ENCODE data around the gene SIT1.

Gene SIT1

DNA sequence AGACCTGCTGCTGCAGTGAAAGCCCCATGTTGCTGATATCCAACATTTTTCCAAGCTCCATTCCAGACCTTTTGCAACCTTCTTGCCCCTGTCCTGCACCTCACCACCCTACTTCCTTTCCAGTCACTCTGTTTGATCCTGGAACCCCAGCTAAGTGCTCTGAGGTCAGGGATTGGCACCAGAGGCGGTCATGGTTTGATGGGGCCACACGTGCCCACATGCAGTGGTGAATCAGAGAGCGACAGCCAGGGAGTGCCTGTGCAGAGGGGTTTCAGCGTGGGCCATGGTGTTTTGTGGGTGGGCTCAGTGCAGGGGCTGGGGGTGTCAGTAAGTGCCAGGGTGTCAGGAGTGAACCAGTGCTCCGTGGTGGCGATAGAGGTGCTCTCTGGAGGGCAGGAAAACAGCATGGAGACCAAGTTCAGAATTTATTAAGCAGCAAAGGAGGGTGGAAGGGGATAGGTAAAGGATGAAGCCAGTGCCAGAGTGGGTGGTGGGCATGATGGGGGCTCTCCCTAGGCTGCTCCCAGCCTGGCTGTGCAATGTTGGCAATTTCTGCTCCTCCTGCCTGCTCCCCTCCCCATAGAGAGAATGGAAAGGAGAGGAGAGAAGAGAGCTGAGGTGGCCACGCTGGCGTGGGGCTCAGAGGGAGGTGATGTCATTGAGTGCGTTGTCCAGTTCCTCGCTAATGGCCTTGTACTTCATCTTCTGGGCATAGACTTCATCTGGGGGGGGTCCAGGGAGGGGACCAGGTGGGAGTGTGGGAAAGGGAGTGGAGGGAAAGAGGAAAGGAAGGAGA is 32.0 kb upstream of the SIT1 start:
- no peak for DNase-seq (ENCODE audit: low read depth in 2 of 2, low spot score in 1 of 2)

DNA sequence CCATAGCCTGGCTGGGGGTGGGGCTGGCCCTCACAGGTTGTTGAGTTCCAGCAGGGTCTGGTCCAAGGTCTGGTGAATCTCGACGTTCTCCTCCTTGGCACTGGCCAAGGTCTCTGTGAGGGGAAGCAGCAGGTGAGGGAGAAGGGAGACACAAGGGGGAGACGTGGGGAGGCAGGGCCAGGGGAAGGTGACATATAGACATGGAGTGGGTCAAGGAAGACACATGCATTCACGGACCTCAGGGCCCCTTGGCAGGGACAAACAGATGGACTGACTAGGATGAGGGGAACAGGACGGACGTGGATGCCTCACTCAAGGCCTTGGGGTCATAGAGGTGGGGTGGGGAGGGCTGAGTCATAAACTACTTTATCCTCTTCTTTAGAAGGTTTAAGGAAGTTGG is 31.3 kb upstream of the SIT1 start:
- no peak for DNase-seq (ENCODE audit: low read depth in 2 of 2, low spot score in 1 of 2)

DNA sequence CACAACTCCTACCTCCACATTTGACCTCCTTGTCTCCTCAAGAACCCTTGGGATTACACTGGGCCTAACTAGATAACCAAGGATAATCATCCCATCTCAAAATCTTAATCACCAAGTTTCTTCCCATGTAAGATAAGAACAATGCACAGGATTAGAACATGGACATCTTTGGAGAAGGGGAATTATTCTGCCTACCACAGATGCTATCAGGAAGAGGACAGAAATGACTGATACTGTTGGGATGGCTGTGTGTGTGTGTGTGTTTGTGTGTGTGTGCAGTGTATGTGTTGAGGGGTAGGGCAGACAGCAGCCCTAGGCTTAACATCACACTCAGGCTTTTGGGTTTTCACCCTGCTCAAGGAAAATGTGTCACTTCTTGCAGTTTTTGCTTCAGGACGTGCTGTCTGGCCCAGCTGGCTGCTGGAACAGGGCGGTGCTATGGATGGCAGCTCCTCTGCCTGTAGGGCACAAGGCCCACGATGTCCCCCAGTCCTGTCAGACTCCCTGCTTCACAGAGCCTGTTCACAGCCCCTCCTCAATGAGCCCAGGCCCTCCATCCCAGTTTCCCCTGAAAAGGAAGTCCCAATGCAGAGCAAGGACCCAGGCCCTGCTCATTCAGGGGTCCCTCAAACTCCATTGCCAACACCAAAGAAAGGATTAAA is 30.7 kb upstream of the SIT1 start:
- DNase-seq (ENCODE audit: low read depth in 2 of 2, low spot score in 1 of 2), result no peak

DNA sequence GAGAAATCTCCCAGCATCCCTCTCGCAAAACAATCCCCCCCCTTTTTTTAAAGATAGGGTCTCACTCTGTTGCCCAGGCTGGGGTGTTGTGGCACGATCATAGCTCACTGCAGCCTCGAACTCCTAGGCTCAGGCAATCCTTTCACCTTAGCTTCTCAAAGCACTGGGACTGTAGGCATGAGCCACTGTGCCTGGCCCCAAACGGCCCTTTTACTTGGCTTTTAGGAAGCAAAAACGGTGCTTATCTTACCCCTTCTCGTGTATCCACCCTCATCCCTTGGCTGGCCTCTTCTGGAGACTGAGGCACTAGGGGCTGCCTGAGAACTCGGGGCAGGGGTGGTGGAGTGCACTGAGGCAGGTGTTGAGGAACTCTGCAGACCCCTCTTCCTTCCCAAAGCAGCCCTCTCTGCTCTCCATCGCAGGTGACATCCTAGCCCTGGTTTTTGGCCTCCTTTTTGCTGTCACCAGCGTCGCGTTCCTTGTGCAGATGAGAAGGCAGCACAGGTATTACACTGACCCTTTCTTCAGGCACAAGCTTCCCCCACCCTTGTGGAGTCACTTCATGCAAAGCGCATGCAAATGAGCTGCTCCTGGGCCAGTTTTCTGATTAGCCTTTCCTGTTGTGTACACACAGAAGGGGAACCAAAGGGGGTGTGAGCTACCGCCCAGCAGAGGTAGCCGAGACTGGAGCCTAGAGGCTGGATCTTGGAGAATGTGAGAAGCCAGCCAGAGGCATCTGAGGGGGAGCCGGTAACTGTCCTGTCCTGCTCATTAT is 29.8 kb upstream of the SIT1 start:
- no peak for DNase-seq (ENCODE audit: low read depth in 2 of 2, low spot score in 1 of 2)

DNA sequence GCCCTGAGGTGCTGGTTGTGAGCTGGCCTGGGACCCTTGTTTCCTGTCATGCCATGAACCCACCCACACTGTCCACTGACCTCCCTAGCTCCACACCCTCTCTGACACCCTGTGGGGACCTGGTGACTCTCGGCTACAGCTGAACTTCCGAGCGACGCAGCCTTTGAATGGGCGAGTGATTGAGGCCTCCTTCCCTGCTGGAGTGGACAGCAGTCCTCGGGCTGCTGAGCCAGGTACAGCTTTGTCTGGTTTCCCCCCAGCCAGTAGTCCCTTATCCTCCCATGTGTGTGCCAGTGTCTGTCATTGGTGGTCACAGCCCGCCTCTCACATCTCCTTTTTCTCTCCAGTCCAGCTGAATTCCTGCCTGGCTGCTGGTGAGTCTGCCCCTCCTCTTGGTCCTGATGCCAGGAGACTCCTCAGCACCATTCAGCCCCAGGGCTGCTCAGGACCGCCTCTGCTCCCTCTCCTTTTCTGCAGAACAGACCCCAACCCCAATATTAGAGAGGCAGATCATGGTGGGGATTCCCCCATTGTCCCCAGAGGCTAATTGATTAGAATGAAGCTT is 29.1 kb upstream of the SIT1 start:
- no peak for DNase-seq (ENCODE audit: low read depth in 2 of 2, low spot score in 1 of 2)

DNA sequence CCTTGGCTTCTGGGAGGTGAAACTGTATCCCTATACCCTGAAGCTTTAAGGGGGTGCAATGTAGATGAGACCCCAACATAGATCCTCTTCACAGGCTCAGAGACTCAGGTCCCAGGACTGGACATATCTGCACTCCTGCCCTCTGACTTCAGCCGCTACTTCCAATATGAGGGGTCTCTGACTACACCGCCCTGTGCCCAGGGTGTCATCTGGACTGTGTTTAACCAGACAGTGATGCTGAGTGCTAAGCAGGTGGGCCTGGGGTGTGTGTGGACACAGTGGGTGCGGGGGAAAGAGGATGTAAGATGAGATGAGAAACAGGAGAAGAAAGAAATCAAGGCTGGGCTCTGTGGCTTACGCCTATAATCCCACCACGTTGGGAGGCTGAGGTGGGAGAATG is 28.4 kb upstream of the SIT1 start:
- DNase-seq (ENCODE audit: low read depth in 2 of 2, low spot score in 1 of 2), result no peak

DNA sequence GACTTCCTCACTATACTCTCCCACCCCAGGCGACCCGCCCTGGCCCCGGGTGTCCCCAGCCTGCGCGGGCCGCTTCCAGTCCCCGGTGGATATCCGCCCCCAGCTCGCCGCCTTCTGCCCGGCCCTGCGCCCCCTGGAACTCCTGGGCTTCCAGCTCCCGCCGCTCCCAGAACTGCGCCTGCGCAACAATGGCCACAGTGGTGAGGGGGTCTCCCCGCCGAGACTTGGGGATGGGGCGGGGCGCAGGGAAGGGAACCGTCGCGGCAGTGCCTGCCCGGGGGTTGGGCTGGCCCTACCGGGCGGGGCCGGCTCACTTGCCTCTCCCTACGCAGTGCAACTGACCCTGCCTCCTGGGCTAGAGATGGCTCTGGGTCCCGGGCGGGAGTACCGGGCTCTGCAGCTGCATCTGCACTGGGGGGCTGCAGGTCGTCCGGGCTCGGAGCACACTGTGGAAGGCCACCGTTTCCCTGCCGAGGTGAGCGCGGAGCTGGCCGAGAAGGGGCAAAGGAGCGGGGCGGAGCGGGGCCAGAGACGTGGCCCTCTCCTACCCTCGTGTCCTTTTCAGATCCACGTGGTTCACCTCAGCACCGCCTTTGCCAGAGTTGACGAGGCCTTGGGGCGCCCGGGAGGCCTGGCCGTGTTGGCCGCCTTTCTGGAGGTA is 25.1 kb upstream of the SIT1 start:
- no peak for DNase-seq (ENCODE audit: low read depth in 2 of 2, low spot score in 1 of 2)

DNA sequence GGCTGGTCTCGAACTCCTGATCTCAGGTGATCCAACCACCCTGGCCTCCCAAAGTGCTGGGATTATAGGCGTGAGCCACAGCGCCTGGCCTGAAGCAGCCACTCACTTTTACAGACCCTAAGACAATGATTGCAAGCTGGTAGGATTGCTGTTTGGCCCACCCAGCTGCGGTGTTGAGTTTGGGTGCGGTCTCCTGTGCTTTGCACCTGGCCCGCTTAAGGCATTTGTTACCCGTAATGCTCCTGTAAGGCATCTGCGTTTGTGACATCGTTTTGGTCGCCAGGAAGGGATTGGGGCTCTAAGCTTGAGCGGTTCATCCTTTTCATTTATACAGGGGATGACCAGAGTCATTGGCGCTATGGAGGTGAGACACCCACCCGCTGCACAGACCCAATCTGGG is 24.5 kb upstream of the SIT1 start:
- DNase-seq (ENCODE audit: low read depth in 2 of 2, low spot score in 1 of 2), result no peak

DNA sequence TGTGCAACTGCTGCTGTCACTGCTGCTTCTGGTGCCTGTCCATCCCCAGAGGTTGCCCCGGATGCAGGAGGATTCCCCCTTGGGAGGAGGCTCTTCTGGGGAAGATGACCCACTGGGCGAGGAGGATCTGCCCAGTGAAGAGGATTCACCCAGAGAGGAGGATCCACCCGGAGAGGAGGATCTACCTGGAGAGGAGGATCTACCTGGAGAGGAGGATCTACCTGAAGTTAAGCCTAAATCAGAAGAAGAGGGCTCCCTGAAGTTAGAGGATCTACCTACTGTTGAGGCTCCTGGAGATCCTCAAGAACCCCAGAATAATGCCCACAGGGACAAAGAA is 23.3 kb upstream of the SIT1 start:
- DNase-seq (ENCODE audit: low read depth in 2 of 2, low spot score in 1 of 2), result no peak

DNA sequence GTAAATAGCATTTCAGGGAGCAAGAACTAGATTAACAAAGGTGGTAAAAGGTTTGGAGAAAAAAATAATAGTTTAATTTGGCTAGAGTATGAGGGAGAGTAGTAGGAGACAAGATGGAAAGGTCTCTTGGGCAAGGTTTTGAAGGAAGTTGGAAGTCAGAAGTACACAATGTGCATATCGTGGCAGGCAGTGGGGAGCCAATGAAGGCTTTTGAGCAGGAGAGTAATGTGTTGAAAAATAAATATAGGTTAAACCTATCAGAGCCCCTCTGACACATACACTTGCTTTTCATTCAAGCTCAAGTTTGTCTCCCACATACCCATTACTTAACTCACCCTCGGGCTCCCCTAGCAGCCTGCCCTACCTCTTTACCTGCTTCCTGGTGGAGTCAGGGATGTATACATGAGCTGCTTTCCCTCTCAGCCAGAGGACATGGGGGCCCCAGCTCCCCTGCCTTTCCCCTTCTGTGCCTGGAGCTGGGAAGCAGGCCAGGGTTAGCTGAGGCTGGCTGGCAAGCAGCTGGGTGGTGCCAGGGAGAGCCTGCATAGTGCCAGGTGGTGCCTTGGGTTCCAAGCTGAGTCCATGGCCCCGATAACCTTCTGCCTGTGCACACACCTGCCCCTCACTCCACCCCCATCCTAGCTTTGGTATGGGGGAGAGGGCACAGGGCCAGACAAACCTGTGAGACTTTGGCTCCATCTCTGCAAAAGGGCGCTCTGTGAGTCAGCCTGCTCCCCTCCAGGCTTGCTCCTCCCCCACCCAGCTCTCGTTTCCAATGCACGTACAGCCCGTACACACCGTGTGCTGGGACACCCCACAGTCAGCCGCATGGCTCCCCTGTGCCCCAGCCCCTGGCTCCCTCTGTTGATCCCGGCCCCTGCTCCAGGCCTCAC is 22.6 kb upstream of the SIT1 start, which contains the start of gene CA9:
TSS of gene CA9 (plus strand) at position 797 of the 893 bp plus-strand sequence. CDS start at position 829, 32 bp downstream.
- DNase-seq (ENCODE audit: low read depth in 2 of 2, low spot score in 1 of 2), result no peak

DNA sequence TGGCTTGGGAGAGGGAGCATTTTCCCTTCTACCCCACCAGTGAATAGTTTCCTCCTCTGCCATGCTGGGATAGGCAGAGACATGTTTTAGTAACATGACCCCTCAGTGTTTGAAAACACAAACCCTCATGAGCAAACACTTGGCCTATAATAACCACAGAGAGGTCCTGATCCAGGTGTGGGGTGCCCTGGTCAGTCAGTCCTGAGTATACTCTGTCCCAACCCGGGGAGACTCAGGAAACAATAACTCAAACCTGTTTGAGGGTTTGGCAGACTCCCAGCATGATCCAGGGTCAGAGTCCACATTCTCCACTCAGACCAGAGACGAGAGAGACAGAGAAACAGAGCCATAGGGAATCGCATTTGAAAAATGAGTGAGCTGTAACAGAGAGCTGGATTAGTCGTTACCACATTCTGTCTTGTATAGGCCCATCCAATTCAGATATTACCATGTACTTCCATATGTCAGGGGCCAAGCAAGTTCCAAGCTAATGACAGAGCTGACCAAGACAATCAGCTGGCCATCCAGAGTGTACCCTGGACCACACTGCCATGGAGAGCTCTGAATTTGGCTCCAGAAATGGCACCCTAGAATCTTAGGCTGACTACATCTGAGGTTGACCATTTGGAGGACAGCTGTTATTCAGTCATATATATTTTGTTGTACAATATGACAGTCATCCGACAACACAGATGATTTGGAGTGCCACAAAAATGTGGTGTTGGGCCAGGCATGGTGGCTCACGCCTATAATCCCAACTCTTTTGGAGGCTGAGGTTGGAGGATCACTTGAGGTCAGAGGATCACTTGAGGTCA is 18.8 kb upstream of the SIT1 start:
- DNase-seq (ENCODE audit: low read depth in 2 of 2, low spot score in 1 of 2), result no peak

DNA sequence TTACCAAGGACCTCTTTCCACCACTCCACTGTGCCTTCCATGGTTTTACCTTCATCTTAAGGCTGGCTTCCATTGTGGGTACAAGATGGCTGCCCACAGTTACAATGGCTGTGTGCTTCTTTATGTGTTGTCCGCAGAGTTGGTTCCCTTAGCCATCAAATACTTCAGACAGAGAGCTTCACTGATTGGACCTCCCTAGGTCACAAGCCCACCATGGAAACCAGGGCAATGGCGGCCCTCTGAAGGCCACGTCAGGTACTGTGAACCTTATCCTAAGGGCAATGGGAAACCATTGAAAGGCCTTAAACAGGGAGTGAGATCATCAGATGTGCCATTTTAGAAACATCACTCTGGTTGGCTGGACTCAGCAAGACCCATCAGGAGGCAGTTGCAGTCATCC is 17.2 kb upstream of the SIT1 start:
- no peak for DNase-seq (ENCODE audit: low read depth in 2 of 2, low spot score in 1 of 2)

DNA sequence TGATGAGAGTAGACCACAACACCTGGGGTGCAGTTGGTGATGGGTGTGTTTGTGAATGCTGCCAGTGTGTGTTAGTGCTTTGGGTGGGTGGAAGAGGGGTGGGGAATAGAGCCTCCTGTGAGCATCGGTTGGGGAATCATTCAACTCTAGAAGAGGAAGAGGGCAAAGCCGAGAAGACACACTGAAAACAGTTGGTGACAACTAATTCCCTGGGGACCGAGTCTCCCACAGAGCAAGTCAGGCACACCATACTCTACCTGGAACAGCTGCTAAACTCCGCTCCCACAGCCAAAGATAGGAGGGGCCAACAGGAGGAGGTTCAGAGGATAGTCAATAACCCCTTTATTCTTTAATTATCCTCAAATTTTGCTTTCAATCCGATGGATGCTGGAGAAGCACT is 15.8 kb upstream of the SIT1 start:
- no peak for DNase-seq (ENCODE audit: low read depth in 2 of 2, low spot score in 1 of 2)

DNA sequence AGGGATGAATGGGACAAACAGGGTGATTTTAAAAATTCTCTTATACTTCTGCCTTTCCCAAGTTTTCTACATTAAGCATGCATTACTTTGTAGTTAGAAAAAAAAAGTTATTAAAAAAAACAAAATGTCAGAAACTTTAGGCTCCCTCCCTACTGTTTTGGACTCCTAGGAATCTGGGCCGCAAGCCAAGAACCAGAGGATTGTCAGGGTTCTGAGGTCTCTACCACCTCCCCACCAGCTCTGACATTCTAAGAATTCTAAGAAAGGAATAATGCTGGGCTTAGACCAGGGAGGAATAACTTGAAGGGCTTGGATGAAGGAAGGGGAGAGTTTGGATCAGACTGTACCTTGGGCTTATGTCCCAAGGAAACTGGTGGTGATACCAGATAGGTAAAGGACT is 15.3 kb upstream of the SIT1 start:
- no peak for DNase-seq (ENCODE audit: low read depth in 2 of 2, low spot score in 1 of 2)

DNA sequence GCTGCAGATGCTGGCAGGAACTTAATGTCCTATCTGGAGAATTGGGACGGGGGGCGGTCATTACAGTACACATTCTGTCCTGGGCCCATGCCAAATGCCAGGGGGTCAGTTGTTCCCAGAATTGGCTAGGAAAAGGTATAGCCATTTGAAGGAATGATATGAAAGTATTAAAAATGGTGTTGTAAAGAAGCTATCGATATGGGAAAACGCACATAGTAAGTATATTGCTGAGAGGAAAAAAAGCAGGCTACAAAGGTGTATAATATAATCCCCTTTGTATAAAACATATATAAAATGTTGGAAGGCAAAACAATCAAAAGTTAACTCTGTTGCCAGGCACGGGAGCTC is 14.7 kb upstream of the SIT1 start:
- no peak for DNase-seq (ENCODE audit: low read depth in 2 of 2, low spot score in 1 of 2)

DNA sequence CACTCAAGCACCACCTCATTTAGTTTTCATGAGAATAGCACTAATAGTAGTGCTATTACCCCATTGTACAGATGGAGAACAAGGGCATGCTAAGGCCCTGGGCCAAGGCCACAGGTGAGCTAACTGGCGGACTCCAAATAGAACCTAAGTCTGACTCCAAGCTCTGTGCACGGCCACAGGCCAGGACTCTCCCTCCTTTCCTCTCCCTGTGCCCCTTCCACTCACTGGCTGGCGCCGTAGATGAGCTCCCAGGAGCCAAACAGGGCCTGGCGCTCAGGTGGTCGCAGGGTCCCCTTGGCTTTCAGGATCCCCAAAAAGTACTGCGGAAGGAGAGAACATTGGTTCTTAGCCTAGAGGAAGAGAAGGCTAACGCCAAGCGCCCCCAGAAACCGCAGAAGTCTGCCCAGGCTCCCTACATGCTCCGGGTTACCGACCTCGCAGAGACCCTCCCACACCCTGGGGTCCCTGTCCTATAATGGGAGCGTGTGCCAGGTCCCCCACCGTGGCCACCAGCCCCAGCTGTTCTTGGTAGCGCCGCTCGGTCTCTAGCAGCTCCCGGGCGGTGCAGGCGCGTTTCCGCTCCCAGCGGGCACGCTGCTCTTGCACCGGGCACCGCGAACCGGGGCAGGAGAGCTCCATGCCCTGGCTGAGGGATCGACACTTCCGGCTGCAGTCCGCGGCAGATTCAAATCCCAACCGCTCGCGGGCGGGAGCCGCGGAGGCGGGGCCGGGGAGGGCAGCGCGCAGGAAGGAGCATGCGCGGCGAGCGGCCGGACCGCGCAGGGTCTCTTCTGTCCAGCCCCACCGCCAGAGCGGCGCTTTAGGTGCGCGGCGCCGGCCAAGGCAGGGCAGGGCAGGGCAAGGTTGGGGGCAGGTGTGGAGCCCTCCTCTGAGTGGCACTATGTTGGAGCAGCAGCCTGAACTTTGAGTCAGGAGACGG is 14.1 kb upstream of the SIT1 start, which contains the start of gene ARHGEF39:
TSS of gene ARHGEF39 (minus strand) at position 665 of the 940 bp plus-strand sequence. CDS start at position 639, 26 bp downstream.
- DNase-seq (ENCODE audit: low read depth in 2 of 2, low spot score in 1 of 2), result peak in 1 of 2 donors; percentile 36

DNA sequence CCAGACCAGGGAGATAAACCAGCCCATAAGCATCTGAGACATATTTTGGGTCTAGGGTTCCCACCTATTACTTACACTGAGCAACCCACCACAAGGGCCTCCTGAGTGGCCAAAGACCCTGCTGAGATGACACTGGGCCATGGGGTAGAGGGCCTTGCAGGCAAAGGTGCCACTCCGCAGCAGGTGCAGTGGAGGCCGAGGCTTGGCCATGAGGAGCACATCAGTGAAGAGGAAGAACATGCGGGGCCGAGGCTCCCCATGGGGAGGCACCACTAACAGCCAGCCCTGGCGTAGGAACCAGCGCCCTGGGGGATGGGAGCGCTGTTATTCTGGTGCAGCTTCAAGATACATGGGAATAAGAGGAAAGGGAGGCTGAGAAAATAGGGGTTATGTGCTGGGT is 11.7 kb upstream of the SIT1 start:
- DNase-seq (ENCODE audit: low read depth in 2 of 2, low spot score in 1 of 2), result no peak

DNA sequence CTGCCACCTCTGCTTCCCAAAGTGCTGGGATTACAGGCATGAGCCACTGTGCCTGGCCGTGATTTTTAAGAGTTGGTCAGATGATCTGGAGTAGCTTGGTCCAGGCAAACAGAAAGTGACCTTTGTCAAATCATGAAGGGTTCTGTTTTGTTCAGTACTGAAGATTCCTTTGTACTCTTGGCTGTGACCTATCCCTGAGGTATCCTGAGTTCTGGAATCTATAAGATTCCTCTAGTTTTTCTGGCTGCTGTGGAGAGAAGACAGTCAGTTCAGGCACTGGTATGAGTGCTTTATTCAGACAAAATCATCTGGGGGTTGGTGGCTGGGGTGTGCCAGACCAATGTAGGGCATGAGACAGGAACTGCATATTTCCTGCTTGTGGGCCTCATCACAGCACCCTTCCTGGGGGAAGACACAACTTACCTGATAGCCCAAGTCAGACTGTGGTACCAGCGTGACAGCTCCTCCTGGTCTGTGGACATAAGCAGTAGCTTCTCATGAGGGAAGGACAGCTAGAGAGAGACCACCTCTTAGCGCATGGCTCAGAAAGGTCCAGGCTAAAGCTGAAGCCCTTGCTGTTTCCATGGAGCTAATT is 11.1 kb upstream of the SIT1 start:
- no peak for DNase-seq (ENCODE audit: low read depth in 2 of 2, low spot score in 1 of 2)

All from stimulated activated CD8-positive, alpha-beta memory T cell treated with anti-CD3 and anti-CD28 coated beads, Interleukin-4, amount 100 ng/mL, for 1 hour (primary cell).